ENCODE data around the gene PLCB1. TPM values are rescaled to one million over a fixed set of nuclear protein-coding genes. Genes with fewer than 3 reads are reported as not detected.

The PLCB1 gene
- polyA plus RNA-seq, 1 donor (not counting 4 experiments of a cell fraction or from before 2014, with no cell fraction given) = 0.37 TPM

DNA sequence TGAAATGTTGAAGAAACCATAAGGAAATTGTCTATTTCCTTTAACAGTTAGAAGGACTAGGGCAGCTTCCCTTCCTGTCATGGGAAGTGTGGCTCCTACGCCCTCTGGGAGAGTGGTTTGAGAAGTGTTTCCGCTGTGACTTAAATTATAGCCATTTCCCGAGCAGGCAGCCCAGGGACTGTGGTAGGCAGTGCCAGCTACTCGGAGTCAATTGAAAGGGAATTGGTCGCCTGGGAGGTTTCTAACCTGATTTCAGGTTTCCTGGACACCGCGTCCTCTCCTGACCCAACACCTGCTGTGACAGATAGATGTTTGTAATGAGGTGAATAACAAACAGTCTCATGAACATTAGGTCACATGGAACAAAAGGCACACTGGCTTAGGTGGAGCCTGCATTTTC, 680.8 kb downstream of the PLCB1 start:
- no peak for FAIRE-seq
- DNase-seq (ENCODE audit: low read depth, low spot score) = no peak
- dilution Hi-C loops (cut with MboI; ENCODE audit: extremely low pct_ligation_motif_present, low sequenced_read_pairs) = no loop called here

DNA sequence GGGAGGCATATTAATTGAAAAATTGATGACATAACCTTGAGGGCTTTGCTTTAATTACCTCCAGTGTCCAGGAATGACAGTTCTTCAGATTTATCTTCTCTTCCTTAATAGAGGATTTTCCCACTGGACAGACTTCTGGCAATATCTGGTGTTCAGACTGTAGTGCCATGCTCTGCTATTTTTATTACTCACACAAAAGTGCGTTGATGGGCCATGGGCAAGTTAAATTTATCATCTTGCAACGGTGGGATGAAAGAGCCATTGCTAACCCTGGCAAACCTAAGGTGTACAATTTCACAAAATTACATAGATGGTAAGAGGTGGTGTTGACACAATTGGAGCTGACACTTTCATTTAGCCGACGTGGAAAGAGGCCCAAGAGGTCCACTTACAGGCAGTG, 683.1 kb downstream of the PLCB1 start:
- H3K9me1 ChIP-seq (ENCODE audit: control insufficient read depth, extremely low read depth, insufficient read depth, low read length) = no peaks in the 10 kb centered on the region
- no peaks in the 10 kb centered on the region for H3K9me3 ChIP-seq (ENCODE audit: control insufficient read depth, low read depth, low read length)
- H4K20me1 ChIP-seq (ENCODE audit: control insufficient read depth, extremely low read depth, insufficient read depth, low read length) = no peaks in the 10 kb centered on the region
- FAIRE-seq = no peak
- H3K4me1 ChIP-seq (ENCODE audit: control insufficient read depth, extremely low read depth, insufficient read depth, low read length) = no peaks in the 10 kb centered on the region
- dilution Hi-C loops (cut with MboI; ENCODE audit: extremely low pct_ligation_motif_present, low sequenced_read_pairs) = no loop called here
- H3K27ac ChIP-seq (ENCODE audit: control insufficient read depth, insufficient read depth, low read length) = no peak overlapping the region
- no peaks in the 10 kb centered on the region for H3K79me2 ChIP-seq (ENCODE audit: control insufficient read depth, insufficient read depth, low read length)
- H3K27me3 ChIP-seq (ENCODE audit: control insufficient read depth, extremely low read depth, insufficient read depth, low read length) = no peaks in the 10 kb centered on the region
- TF ChIP-seq, protein P1, sequence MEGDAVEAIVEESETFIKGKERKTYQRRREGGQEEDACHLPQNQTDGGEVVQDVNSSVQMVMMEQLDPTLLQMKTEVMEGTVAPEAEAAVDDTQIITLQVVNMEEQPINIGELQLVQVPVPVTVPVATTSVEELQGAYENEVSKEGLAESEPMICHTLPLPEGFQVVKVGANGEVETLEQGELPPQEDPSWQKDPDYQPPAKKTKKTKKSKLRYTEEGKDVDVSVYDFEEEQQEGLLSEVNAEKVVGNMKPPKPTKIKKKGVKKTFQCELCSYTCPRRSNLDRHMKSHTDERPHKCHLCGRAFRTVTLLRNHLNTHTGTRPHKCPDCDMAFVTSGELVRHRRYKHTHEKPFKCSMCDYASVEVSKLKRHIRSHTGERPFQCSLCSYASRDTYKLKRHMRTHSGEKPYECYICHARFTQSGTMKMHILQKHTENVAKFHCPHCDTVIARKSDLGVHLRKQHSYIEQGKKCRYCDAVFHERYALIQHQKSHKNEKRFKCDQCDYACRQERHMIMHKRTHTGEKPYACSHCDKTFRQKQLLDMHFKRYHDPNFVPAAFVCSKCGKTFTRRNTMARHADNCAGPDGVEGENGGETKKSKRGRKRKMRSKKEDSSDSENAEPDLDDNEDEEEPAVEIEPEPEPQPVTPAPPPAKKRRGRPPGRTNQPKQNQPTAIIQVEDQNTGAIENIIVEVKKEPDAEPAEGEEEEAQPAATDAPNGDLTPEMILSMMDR (optimal IDR thresholded peaks at IDR 0.05 in 1 of 3, IDR thresholded peaks at IDR 0.05 in 1 of 3, conservative IDR thresholded peaks at IDR 0.05 in 1 of 3; ENCODE audit: extremely low read depth in 1 of 3, insufficient read depth in 2 of 3, low read length in 3 of 3) = no peak
- TF ChIP-seq EZH2 (IDR thresholded peaks at IDR 0.05; ENCODE audit: low read length) = no peak
- no peak overlapping the region for H3K4me3 ChIP-seq (ENCODE audit: control insufficient read depth in 2 of 3, extremely low read depth in 1 of 3, insufficient read depth in 2 of 3, low read depth in 1 of 3, low read length in 3 of 3)
- no peak overlapping the region for H2AFZ ChIP-seq (ENCODE audit: control insufficient read depth, low read length)
- no peak overlapping the region for H3K9ac ChIP-seq (ENCODE audit: control insufficient read depth, extremely low read depth, insufficient read depth, low read length)
- H3K4me2 ChIP-seq (ENCODE audit: control insufficient read depth, extremely low read depth, insufficient read depth, low read depth, low read length) = no peak overlapping the region
- no peak for DNase-seq (ENCODE audit: low read depth, low spot score)
- no peaks in the 10 kb centered on the region for H3K36me3 ChIP-seq (ENCODE audit: control insufficient read depth in 2 of 2, extremely low read depth in 1 of 2, insufficient read depth in 2 of 2, low read length in 2 of 2)

More for the DNA sequence above, 680.8 kb downstream of the PLCB1 start:
- no peak overlapping the region for H3K4me3 ChIP-seq (ENCODE audit: control insufficient read depth in 2 of 3, extremely low read depth in 1 of 3, insufficient read depth in 2 of 3, low read depth in 1 of 3, low read length in 3 of 3)
- TF ChIP-seq, protein P1 (optimal IDR thresholded peaks at IDR 0.05 in 1 of 3, IDR thresholded peaks at IDR 0.05 in 1 of 3, conservative IDR thresholded peaks at IDR 0.05 in 1 of 3; ENCODE audit: extremely low read depth in 1 of 3, insufficient read depth in 2 of 3, low read length in 3 of 3) = no peak
- TF ChIP-seq EZH2 (IDR thresholded peaks at IDR 0.05; ENCODE audit: low read length) = no peak
- H3K27ac ChIP-seq (ENCODE audit: control insufficient read depth, insufficient read depth, low read length) = no peak overlapping the region
- no peak overlapping the region for H3K9ac ChIP-seq (ENCODE audit: control insufficient read depth, extremely low read depth, insufficient read depth, low read length)
- H3K4me1 ChIP-seq (ENCODE audit: control insufficient read depth, extremely low read depth, insufficient read depth, low read length) = no peaks in the 10 kb centered on the region
- H2AFZ ChIP-seq (ENCODE audit: control insufficient read depth, low read length) = no peak overlapping the region
- H3K9me3 ChIP-seq (ENCODE audit: control insufficient read depth, low read depth, low read length) = no peaks in the 10 kb centered on the region
- H3K79me2 ChIP-seq (ENCODE audit: control insufficient read depth, insufficient read depth, low read length) = no peaks in the 10 kb centered on the region
- no peaks in the 10 kb centered on the region for H4K20me1 ChIP-seq (ENCODE audit: control insufficient read depth, extremely low read depth, insufficient read depth, low read length)
- H3K27me3 ChIP-seq (ENCODE audit: control insufficient read depth, extremely low read depth, insufficient read depth, low read length) = no peaks in the 10 kb centered on the region
- no peaks in the 10 kb centered on the region for H3K36me3 ChIP-seq (ENCODE audit: control insufficient read depth in 2 of 2, extremely low read depth in 1 of 2, insufficient read depth in 2 of 2, low read length in 2 of 2)
- H3K4me2 ChIP-seq (ENCODE audit: control insufficient read depth, extremely low read depth, insufficient read depth, low read depth, low read length) = no peak overlapping the region
- H3K9me1 ChIP-seq (ENCODE audit: control insufficient read depth, extremely low read depth, insufficient read depth, low read length) = no peaks in the 10 kb centered on the region

Measured in keratinocyte (primary cell).